H9 (cell line): ENCODE data around the gene LILRB1. TPM values are rescaled to one million over a fixed set of nuclear protein-coding genes. Genes with fewer than 3 reads are reported as not detected.

Source experiments
- DNase-seq: peaks from one replicate; pipeline ENCODE4 v3.0.0-alpha.2; 2017
- H2AFZ ChIP-seq: one replicate; pipeline ENCODE4 v1.6.1; 2013; ENCODE audit warnings: mild to moderate bottlenecking, low read length, control low read depth, moderate library complexity
- H2AK5ac ChIP-seq: 2 replicates; pipeline ENCODE4 v1.6.1; 2013; ENCODE audit warnings: low read length, control low read depth, mixed read lengths; ENCODE audit not compliant: insufficient read length
- H2BK120ac ChIP-seq: one replicate; pipeline ENCODE4 v1.6.1; 2013; ENCODE audit warnings: low read depth, mild to moderate bottlenecking, low read length, control low read depth, inconsistent platforms; ENCODE audit not compliant: poor library complexity, severe bottlenecking
- H2BK12ac ChIP-seq: 2 replicates; pipeline ENCODE4 v1.6.1; 2013; ENCODE audit warnings: low read length, control low read depth, mixed read lengths, low read depth; ENCODE audit not compliant: insufficient read length
- H2BK15ac ChIP-seq: 2 replicates; pipeline ENCODE4 v1.6.1; 2013; ENCODE audit warnings: low read depth, low read length, control low read depth
- H2BK20ac ChIP-seq: one replicate; pipeline ENCODE4 v1.6.1; 2013; ENCODE audit warnings: low read depth, mild to moderate bottlenecking, low read length, control low read depth, inconsistent platforms; ENCODE audit not compliant: poor library complexity, severe bottlenecking
- H2BK5ac ChIP-seq: 2 replicates; pipeline ENCODE4 v1.6.1; 2013; ENCODE audit warnings: low read length, control low read depth, mixed read lengths; ENCODE audit not compliant: insufficient read length
- H3K14ac ChIP-seq: 2 replicates; pipeline ENCODE4 v1.6.1; 2013; ENCODE audit warnings: low read length, control low read depth; ENCODE audit not compliant: insufficient read depth
- H3K18ac ChIP-seq: 2 replicates; pipeline ENCODE4 v1.6.1; 2013; ENCODE audit warnings: low read depth, mild to moderate bottlenecking, mixed read lengths, low read length, control low read depth; ENCODE audit not compliant: insufficient read length
- H3K23ac ChIP-seq: 2 replicates; pipeline ENCODE4 v1.6.1; 2013; ENCODE audit warnings: low read length, control low read depth, mixed read lengths, low read depth; ENCODE audit not compliant: insufficient read length
- H3K23me2 ChIP-seq: 2 replicates; pipeline ENCODE4 v1.6.1; 2013; ENCODE audit warnings: low read depth, mild to moderate bottlenecking, mixed read lengths, low read length, control low read depth; ENCODE audit not compliant: insufficient read length, poor library complexity, severe bottlenecking
- H3K27ac ChIP-seq: 2 replicates; pipeline ENCODE4 v1.5.1; 2013; ENCODE audit warnings: low read length, control low read depth, mixed read lengths, low read depth; ENCODE audit not compliant: insufficient read length
- H3K27me3 ChIP-seq: 2 replicates; pipeline ENCODE4 v1.6.1; 2013; ENCODE audit warnings: low read length, control low read depth, inconsistent platforms; ENCODE audit not compliant: insufficient read depth
- H3K4ac ChIP-seq: 2 replicates; pipeline ENCODE4 v1.6.1; 2013; ENCODE audit warnings: low read depth, mild to moderate bottlenecking, control low read depth, inconsistent platforms, low read length, moderate library complexity
- H3K4me1 ChIP-seq: 2 replicates; pipeline ENCODE4 v1.6.1; 2013; ENCODE audit warnings: low read length, control low read depth, inconsistent platforms; ENCODE audit not compliant: insufficient read depth
- H3K4me2 ChIP-seq: 2 replicates; pipeline ENCODE4 v1.6.1; 2013; ENCODE audit warnings: low read length, control low read depth, mixed read lengths; ENCODE audit not compliant: insufficient read length, insufficient read depth
- H3K56ac ChIP-seq: 2 replicates; pipeline ENCODE4 v1.6.1; 2013; ENCODE audit warnings: low read depth, mild to moderate bottlenecking, mixed read lengths, low read length, control low read depth; ENCODE audit not compliant: insufficient read length
- H3K79me1 ChIP-seq: 2 replicates; pipeline ENCODE4 v1.6.1; 2013; ENCODE audit warnings: low read depth, mild to moderate bottlenecking, moderate library complexity, low read length, control low read depth, inconsistent platforms; ENCODE audit not compliant: insufficient read depth, poor library complexity, severe bottlenecking
- H3K79me2 ChIP-seq: 2 replicates; pipeline ENCODE4 v1.6.1; 2013; ENCODE audit warnings: low read length, control low read depth, inconsistent platforms; ENCODE audit not compliant: insufficient read depth
- H3K9ac ChIP-seq: 2 replicates; pipeline ENCODE4 v1.6.1; 2013; ENCODE audit warnings: low read length, control low read depth, mixed read lengths; ENCODE audit not compliant: insufficient read length; ENCODE audit errors: extremely low read depth
- H3K9me3 ChIP-seq: one replicate; pipeline ENCODE4 v1.6.1; 2013; ENCODE audit warnings: low read depth, low read length, inconsistent platforms; ENCODE audit not compliant: control insufficient read depth
- H3T11ph ChIP-seq: one replicate; pipeline ENCODE4 v1.6.1; 2013; ENCODE audit warnings: mild to moderate bottlenecking, low read length, control low read depth, inconsistent platforms
- H4K20me1 ChIP-seq: one replicate; pipeline ENCODE4 v1.6.1; 2013; ENCODE audit not compliant: control insufficient read depth, insufficient read length, insufficient read depth
- H4K5ac ChIP-seq: 2 replicates; pipeline ENCODE4 v1.6.1; 2013; ENCODE audit warnings: low read depth, mild to moderate bottlenecking, mixed read lengths, low read length, control low read depth; ENCODE audit not compliant: insufficient read length
- H4K8ac ChIP-seq: replicated peaks from 2 replicates; pipeline ENCODE4 v1.6.1; 2013; ENCODE audit warnings: low read length, control low read depth, mixed read lengths, low read depth; ENCODE audit not compliant: insufficient read length
- H4K91ac ChIP-seq: 2 replicates; pipeline ENCODE4 v1.6.1; 2013; ENCODE audit warnings: low read depth, mild to moderate bottlenecking, moderate library complexity, mixed read lengths, low read length, control low read depth; ENCODE audit not compliant: insufficient read length
- H3K27ac Mint-ChIP-seq, 3 experiments: 2 replicates in 2 of 3; 3 replicates in 1 of 3; pipeline ENCODE4 v1.8.0; 2020 to 2021; ENCODE audit warnings: mixed read lengths in 3 of 3, mild to moderate bottlenecking in 1 of 3, moderate library complexity in 1 of 3
- H3K27me3 Mint-ChIP-seq: 2 replicates; pipeline ENCODE4 v1.8.0; 2021; ENCODE audit warnings: low read depth, mild to moderate bottlenecking, moderate library complexity, mixed read lengths
- H3K36me3 Mint-ChIP-seq, 3 experiments: 2 replicates in 2 of 3; 3 replicates in 1 of 3; pipeline ENCODE4 v1.8.0; 2020 to 2021; ENCODE audit warnings: low read depth in 3 of 3, mixed read lengths in 3 of 3; ENCODE audit not compliant: insufficient read depth in 1 of 3
- H3K4me1 Mint-ChIP-seq, 2 experiments: 2 replicates each; pipeline ENCODE4 v1.8.0; 2020; ENCODE audit warnings: mixed read lengths in 2 of 2
- H3K4me3 Mint-ChIP-seq, 2 experiments: 2 replicates in 1 of 2; 3 replicates in 1 of 2; pipeline ENCODE4 v1.8.0; 2020 to 2021; ENCODE audit warnings: mild to moderate bottlenecking in 2 of 2, mixed read lengths in 2 of 2, moderate library complexity in 1 of 2
- H3K9me3 Mint-ChIP-seq, 2 experiments: 2 replicates in 1 of 2; 3 replicates in 1 of 2; pipeline ENCODE4 v1.8.0; 2020; ENCODE audit warnings: mild to moderate bottlenecking in 2 of 2, mixed read lengths in 2 of 2, moderate library complexity in 1 of 2
- WGBS: extraction: QIAGEN DNeasy Blood & Tissue Kit; methylation state at CpG from one replicate; pipeline ENCODE4 v1.1.7; 2013; ENCODE audit warnings: missing lambda C conversion rate, low lambda C conversion rate, mixed read lengths; ENCODE audit not compliant: insufficient read length; ENCODE audit errors: extremely low coverage; 5-methylcytosine and 5-hydroxymethylcytosine counted together
- total RNA-seq: library from RNA; stranded (reverse); gene quantifications from 2 replicates; pipeline ENCODE4 v1.2.1, GENCODE V29; 2021
- TF ChIP-seq, protein P1 (sequence below): fragments of 200-600 bp; sonication (generic); conservative IDR thresholded peaks from 3 replicates; pipeline ENCODE4 v1.8.0; 2021; ENCODE audit warnings: antibody characterized with exemption, mild to moderate bottlenecking

LILRB1 gene
- total RNA-seq, 1 experiment from 2014 or later = not detected

DNA sequence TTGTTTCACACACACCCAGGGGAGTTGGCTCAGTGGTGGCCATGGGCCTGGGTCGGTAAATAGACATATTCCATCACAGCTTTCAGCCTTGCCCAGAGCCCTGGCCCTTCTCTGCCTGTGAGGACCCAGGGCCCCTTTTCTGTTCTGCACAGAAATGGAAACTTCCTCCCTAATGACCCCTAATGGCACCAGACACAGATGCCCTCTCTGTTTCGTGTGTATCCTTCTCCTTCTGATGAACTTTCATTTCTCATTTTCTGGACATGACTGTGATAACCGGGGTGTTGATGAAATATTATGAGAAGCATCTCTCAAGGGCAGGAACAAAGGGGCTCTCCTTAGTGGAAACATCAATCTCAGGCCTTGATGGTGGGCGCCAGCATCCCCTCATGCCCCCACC, 24.1 kb upstream of the LILRB1 start:
- Histone ChIP-seq H3K23ac (no peak overlapping the region), H4K20me1 (no peaks in the 10 kb centered on the region), H3K27ac (no peak overlapping the region), H3K79me2 (no peaks in the 10 kb centered on the region), H4K8ac (no peak overlapping the region), H3K4ac (no peak overlapping the region), H3K9me3 (peaks cover 81% of the 10 kb centered on the region), H3K4me1 (no peaks in the 10 kb centered on the region), H4K91ac (no peak overlapping the region), H3T11ph (no peak overlapping the region), H3K79me1 (no peaks in the 10 kb centered on the region), H4K5ac (no peak overlapping the region), H3K56ac (no peak overlapping the region), H3K14ac (no peak overlapping the region), H3K9ac (no peak overlapping the region), H3K18ac (no peak overlapping the region), H2BK5ac (no peak overlapping the region), H3K4me2 (no peak overlapping the region), H2BK20ac (no peak overlapping the region), H2BK120ac (no peak overlapping the region), H2AK5ac (no peak overlapping the region), H3K23me2 (no peaks in the 10 kb centered on the region), H2AFZ (no peak overlapping the region), H2BK12ac (no peak overlapping the region), H2BK15ac (no peak overlapping the region), H3K27me3 (no peaks in the 10 kb centered on the region)
- WGBS = no CpG with 5 or more reads among the region's 4 CpGs
- peaks cover 95% of the 10 kb centered on the region in 2 experiments for H3K9me3 Mint-ChIP-seq
- H3K27me3 Mint-ChIP-seq = no peaks in the 10 kb centered on the region
- no peak overlapping the region for H3K27ac Mint-ChIP-seq
- no peak overlapping the region for H3K4me3 Mint-ChIP-seq
- TF ChIP-seq, protein P1, sequence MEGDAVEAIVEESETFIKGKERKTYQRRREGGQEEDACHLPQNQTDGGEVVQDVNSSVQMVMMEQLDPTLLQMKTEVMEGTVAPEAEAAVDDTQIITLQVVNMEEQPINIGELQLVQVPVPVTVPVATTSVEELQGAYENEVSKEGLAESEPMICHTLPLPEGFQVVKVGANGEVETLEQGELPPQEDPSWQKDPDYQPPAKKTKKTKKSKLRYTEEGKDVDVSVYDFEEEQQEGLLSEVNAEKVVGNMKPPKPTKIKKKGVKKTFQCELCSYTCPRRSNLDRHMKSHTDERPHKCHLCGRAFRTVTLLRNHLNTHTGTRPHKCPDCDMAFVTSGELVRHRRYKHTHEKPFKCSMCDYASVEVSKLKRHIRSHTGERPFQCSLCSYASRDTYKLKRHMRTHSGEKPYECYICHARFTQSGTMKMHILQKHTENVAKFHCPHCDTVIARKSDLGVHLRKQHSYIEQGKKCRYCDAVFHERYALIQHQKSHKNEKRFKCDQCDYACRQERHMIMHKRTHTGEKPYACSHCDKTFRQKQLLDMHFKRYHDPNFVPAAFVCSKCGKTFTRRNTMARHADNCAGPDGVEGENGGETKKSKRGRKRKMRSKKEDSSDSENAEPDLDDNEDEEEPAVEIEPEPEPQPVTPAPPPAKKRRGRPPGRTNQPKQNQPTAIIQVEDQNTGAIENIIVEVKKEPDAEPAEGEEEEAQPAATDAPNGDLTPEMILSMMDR = no peak
- no peak for DNase-seq
- H3K4me1 Mint-ChIP-seq = no peaks in the 10 kb centered on the region
- H3K36me3 Mint-ChIP-seq = peaks cover 9 to 40% (median 15%) of the 10 kb centered on the region in 3 experiments; a peak in 6 of 7 replicates
